ENCODE data around the gene FAM131C.
A peak's percentile ranks its signal among the peaks of the same experiment; 100 is the strongest.
"Not testable (repeated sequence)": the region's sequence is repeated elsewhere in the genome, so short reads cannot be mapped to it uniquely, and the experiment has no call there.

Gene FAM131C

GRCh38 chr1:16041200-16041599 is 32.3 kb downstream of the FAM131C start:
- TF ChIP-seq CTCF (IDR thresholded peaks at IDR 0.05), result no peak
- H3K4me3 ChIP-seq, result no peak overlapping the region
- no peak overlapping the region for H3K27ac ChIP-seq
- DNase-seq (ENCODE audit: low spot score), result no peak

- DNase-seq (ENCODE audit: low spot score); H3K27ac ChIP-seq: not testable (repeated sequence)
Observed at GRCh38 chr1:16039871-16040270, 33.6 kb downstream of the FAM131C start.

GRCh38 chr1:16038620-16038912 is 34.9 kb downstream of the FAM131C start:
- Histone ChIP-seq H3K27ac (no peak overlapping the region), H3K4me3 (no peak overlapping the region)
- no peak for DNase-seq (ENCODE audit: low spot score)
- no peak for TF ChIP-seq CTCF (IDR thresholded peaks at IDR 0.05)

More at GRCh38 chr1:16039871-16040270, 33.6 kb downstream of the FAM131C start:
- not testable (repeated sequence) for H3K4me3 ChIP-seq

- H3K27ac ChIP-seq; H3K4me3 ChIP-seq; DNase-seq (ENCODE audit: low spot score): not testable (repeated sequence)
Observed at GRCh38 chr1:16036461-16036860, 37.0 kb downstream of the FAM131C start.

- not testable (repeated sequence) for DNase-seq (ENCODE audit: low spot score); H3K4me3 ChIP-seq; H3K27ac ChIP-seq
Observed at GRCh38 chr1:16033103-16033632, 40.3 kb downstream of the FAM131C start.

GRCh38 chr1:16032388-16033102 is 40.9 kb downstream of the FAM131C start:
- Histone ChIP-seq H3K27ac (no peak overlapping the region), H3K4me3 (no peak overlapping the region)
- peak; percentile 90 for DNase-seq (ENCODE audit: low spot score)
- peak; percentile 97 for TF ChIP-seq CTCF (IDR thresholded peaks at IDR 0.05)

GRCh38 chr1:16031551-16031950 is 41.9 kb downstream of the FAM131C start:
- Histone ChIP-seq H3K4me3 (no peak overlapping the region), H3K27ac (no peak overlapping the region)
- no peak for TF ChIP-seq CTCF (IDR thresholded peaks at IDR 0.05)
- no peak for DNase-seq (ENCODE audit: low spot score)

GRCh38 chr1:16029288-16029687 is 44.2 kb downstream of the FAM131C start:
- no peak for DNase-seq (ENCODE audit: low spot score)
- no peak overlapping the region for H3K4me3 ChIP-seq
- no peak for TF ChIP-seq CTCF (IDR thresholded peaks at IDR 0.05)
- no peak overlapping the region for H3K27ac ChIP-seq

- H3K27ac ChIP-seq; H3K4me3 ChIP-seq; DNase-seq (ENCODE audit: low spot score): not testable (repeated sequence)
Observed at GRCh38 chr1:16029003-16029268, 44.5 kb downstream of the FAM131C start.
